ENCODE measurements around the gene SPATA33. TPM values are rescaled to one million over a fixed set of nuclear protein-coding genes. Genes with fewer than 3 reads are reported as not detected.

Gene SPATA33
- total RNA-seq, 1 donor from 2014 or later = 8.5 TPM

GRCh38 chr16:89695086-89695874, 37.6 kb downstream of the SPATA33 start:
- DNase-seq = no peak
- Mint-ChIP-seq H3K36me3 (ENCODE audit: low read depth) (peaks cover 40% of the 10 kb centered on the region), H3K4me1 (peaks cover 21% of the 10 kb centered on the region), H3K9me3 (no peaks in the 10 kb centered on the region), H3K27ac (no peak overlapping the region), H3K4me3 (no peak overlapping the region), H3K27me3 (no peaks in the 10 kb centered on the region)
- ChIA-PET CTCF (no interaction called here), POLR2A (interaction anchor here (0.6 to 1.0 kb wide), 2 partner anchors 11 to 18 kb away, joined by 3 to 7 read pairs; no protein-coding TSS in a partner anchor)
- intact Hi-C loops (cut with micrococcal nuclease) = no loop called here
- TF ChIP-seq CTCF (IDR thresholded peaks at IDR 0.05) = no peak
- ATAC-seq (ENCODE audit: low read depth) = no peak

- H3K4me3 Mint-ChIP-seq = no peak overlapping the region
- intact Hi-C loops (cut with micrococcal nuclease) = no loop called here
- no peak for DNase-seq
- H3K27ac Mint-ChIP-seq = no peak overlapping the region
- CTCF ChIA-PET = no interaction called here
- H3K4me1 Mint-ChIP-seq = peaks cover 27% of the 10 kb centered on the region
- no peak for TF ChIP-seq CTCF (IDR thresholded peaks at IDR 0.05)
- peaks cover 35% of the 10 kb centered on the region for H3K36me3 Mint-ChIP-seq (ENCODE audit: low read depth)
- H3K27me3 Mint-ChIP-seq = no peaks in the 10 kb centered on the region
- POLR2A ChIA-PET = interaction anchor here (0.6 to 1.0 kb wide), 2 partner anchors 10 to 17 kb away, joined by 3 to 7 read pairs; no protein-coding TSS in a partner anchor
- no peaks in the 10 kb centered on the region for H3K9me3 Mint-ChIP-seq
- ATAC-seq (ENCODE audit: low read depth) = no peak
Observed at GRCh38 chr16:89695875-89696669, 38.4 kb downstream of the SPATA33 start.

GRCh38 chr16:89696670-89697128, 39.1 kb downstream of the SPATA33 start:
- Mint-ChIP-seq H3K27ac (no peak overlapping the region), H3K9me3 (no peaks in the 10 kb centered on the region), H3K4me3 (no peak overlapping the region), H3K36me3 (ENCODE audit: low read depth) (peaks cover 30% of the 10 kb centered on the region), H3K27me3 (no peaks in the 10 kb centered on the region), H3K4me1 (peaks cover 27% of the 10 kb centered on the region)
- ChIA-PET POLR2A (interaction anchor here (1.0 kb wide), 1 partner anchor 9 kb away, joined by 7 read pairs; no protein-coding TSS in a partner anchor), CTCF (no interaction called here)
- intact Hi-C loops (cut with micrococcal nuclease) = no loop called here
- ATAC-seq (ENCODE audit: low read depth) (no peak), DNase-seq (no peak)
- TF ChIP-seq CTCF (IDR thresholded peaks at IDR 0.05) = no peak

GRCh38 chr16:89697161-89697615, 39.6 kb downstream of the SPATA33 start:
- no peak overlapping the region for H3K27ac Mint-ChIP-seq
- intact Hi-C loops (cut with micrococcal nuclease) = no loop called here
- no peaks in the 10 kb centered on the region for H3K27me3 Mint-ChIP-seq
- peaks cover 27% of the 10 kb centered on the region for H3K36me3 Mint-ChIP-seq (ENCODE audit: low read depth)
- ChIA-PET CTCF (no interaction called here), POLR2A (interaction anchor here (1.6 kb wide), 1 partner anchor 11 kb away, joined by 7 read pairs; the partner anchor contains the start of gene CDK10)
- H3K9me3 Mint-ChIP-seq = no peaks in the 10 kb centered on the region
- no peak for TF ChIP-seq CTCF (IDR thresholded peaks at IDR 0.05)
- DNase-seq = no peak
- no peak for ATAC-seq (ENCODE audit: low read depth)
- peaks cover 29% of the 10 kb centered on the region for H3K4me1 Mint-ChIP-seq
- H3K4me3 Mint-ChIP-seq = no peak overlapping the region

Measured in activated B cell treated with CpG ODN at 0.5 μM for 24 hours (primary cell).